Measurements from ENCODE around the gene ERI2. TPM values are rescaled to one million over a fixed set of nuclear protein-coding genes. Genes with fewer than 3 reads are reported as not detected.

ERI2 gene
- polyA plus RNA-seq (ENCODE audit: insufficient read length in 4 of 4): 10 to 100 TPM; 18.6 to 41.6 (median 33.4) TPM

DNA sequence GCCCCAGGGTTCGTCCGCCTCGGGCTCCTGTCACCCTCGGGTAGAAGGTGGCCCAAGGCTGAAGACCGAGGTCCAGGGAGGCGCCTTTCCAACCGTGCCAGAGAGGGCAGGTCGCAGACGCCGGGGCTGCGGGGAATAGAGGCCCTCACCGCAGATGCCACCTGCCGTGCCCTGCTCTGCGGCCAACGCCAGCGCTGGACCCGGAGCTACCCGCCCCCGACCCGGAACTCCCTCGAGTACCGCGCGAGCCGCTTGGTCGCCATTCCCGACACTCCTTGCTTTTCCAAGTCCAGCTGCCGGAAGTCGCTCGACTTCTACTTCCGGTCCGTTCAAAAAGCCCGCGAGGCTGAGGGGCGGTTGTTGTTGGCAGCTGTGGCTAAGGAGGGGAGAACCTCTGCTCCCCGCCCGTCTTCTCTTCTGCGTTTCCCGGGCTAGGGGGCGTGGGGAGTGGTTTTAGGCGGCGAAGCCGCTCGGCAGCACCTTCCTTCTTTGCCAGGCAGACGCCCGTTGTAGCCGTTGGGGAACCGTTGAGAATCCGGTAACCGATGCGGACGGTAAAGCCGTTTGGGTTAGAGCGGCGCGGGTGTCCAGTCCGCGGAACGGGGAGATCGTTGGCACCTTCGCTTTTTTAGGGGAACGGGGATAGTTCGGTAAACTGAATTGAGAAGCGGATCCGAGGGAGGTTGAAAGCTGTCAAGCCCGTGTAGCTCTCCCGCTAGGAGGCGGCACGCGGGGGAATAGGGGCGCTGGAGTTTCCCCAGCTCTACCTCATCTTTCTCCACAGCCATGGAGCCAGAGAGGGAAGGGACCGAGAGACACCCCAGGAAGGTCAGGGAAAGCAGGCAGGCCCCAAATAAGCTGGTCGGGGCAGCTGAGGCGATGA, at the start of gene ERI2, which contains the start of gene REXO5:
ERI2 (minus strand) TSS at position 305 of the 883 bp plus-strand sequence; CDS start at position 263, 42 bp downstream.
REXO5 (plus strand) TSS at position 360 of the 883 bp plus-strand sequence; CDS start at position 787, 427 bp downstream.
- DNase-seq (ENCODE audit: low read depth in 4 of 4, low spot score in 3 of 4): peak; percentile 89 to 95 (median 92)

DNA sequence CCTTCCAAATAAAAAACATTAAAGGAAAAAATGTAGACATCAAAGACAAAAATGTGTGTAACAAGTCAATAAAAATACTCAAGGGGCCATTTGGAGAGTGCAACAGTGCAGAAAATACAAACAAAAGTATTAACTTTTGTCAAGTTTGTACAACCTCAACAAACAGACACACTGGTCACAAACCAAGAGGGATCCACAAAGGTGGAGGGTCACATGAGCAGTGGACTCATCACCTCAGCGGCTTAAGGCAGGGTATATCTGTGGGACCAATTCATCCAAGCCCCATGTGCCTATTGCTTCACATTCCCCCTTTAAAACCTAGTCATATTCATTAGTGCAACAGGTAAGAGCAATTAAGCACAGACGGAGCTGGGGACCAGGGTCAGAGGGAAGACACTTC, 48.7 kb upstream of the ERI2 start:
- DNase-seq (ENCODE audit: low read depth in 4 of 4, low spot score in 3 of 4): no peak

DNA sequence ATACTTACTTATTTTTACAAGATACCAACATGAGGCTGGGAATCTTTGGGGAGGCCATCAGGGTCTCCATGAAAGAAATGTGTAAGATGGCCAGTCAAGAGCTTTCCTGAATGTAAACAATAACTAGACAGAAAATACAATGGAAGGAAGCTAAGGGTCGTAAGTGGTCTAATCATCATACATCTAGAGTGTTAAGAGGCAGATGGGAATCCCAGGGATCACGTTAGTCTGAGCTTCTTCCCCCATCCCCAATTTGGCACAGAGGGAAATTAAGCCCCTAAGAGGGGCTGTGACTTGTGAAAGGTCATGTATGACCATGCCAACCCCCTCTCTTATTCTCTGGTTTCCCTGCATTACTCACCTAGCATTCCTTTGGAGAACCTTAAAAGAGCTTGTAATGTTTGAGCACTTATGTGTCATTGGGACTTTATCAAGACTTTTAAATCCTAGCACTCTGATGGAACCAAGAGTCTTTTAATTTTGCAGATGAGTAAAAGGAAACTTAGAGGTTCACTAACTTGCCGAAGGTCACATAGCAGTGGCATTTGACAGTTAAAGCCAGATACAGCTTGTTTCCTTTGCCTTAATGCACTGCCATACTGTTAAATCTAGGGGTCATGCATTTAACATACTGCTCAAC, 47.8 kb upstream of the ERI2 start:
- no peak for DNase-seq (ENCODE audit: low read depth in 4 of 4, low spot score in 3 of 4)

DNA sequence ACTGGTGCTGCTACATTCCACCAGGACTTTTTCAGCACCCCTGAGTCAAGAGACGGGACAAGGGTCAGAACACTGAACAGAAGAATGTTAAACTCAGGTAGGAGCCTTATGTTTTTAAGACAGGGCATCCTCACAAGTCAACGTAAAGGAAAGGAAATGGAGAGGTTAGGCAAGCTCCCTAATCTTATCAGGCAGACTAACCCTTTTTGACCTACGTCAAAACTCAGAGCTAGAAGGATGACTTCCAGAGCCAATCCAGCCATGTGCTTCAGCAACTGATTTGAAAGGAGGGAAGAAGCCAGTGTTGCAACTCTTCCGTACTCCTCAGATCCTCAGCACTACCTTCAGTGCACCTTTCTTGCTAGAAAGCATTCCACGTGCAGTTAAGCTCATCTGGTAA, 46.9 kb upstream of the ERI2 start:
- no peak for DNase-seq (ENCODE audit: low read depth in 4 of 4, low spot score in 3 of 4)

DNA sequence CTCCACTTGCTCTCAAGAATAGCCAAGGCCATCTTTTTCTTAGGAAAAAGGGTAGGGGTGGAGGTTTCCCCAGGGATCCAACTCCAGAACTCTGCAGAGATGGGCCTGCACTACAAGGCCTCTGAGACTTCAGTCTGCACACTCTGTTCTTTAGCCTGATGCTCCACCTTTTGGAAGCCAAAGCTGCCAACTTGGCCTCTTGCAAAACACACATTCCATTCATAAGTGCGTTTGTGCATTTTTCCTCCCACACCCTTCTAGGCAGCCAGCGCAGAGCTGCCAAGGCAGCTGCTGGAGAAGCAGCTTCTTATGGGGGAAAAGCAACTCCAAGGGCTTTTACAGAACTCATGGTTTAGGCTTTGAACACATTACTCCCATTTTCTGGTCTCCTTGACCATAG, 45.3 kb upstream of the ERI2 start:
- no peak for DNase-seq (ENCODE audit: low read depth in 4 of 4, low spot score in 3 of 4)

- DNase-seq (ENCODE audit: low read depth in 4 of 4, low spot score in 3 of 4): no peak
Observed at GRCh38 chr16:20850981-20851380, 44.7 kb upstream of the ERI2 start.

GRCh38 chr16:20849589-20850390, 43.5 kb upstream of the ERI2 start:
- peak; percentile 27 to 60 (median 36) for DNase-seq (ENCODE audit: low read depth in 4 of 4, low spot score in 3 of 4)

DNA sequence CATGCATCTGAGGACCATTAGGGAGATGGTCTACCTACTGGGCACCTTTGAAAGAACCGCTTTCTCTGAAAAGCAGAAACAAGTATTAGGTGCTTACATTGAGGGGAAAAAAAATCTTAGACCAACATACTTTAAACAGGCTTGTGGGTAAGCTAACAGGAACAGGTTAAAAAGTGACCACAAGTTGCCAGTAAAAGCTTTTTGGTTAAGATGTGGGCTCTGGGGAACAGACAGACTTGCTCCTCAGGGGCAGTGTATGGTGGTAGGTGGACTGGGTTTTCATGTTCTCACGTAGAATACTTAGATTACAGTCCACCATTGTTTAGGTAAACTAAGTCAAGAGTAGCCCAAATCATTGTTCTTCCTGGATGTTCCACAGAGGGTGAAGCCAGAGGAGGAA, 41.3 kb upstream of the ERI2 start:
- no peak for DNase-seq (ENCODE audit: low read depth in 4 of 4, low spot score in 3 of 4)

DNA sequence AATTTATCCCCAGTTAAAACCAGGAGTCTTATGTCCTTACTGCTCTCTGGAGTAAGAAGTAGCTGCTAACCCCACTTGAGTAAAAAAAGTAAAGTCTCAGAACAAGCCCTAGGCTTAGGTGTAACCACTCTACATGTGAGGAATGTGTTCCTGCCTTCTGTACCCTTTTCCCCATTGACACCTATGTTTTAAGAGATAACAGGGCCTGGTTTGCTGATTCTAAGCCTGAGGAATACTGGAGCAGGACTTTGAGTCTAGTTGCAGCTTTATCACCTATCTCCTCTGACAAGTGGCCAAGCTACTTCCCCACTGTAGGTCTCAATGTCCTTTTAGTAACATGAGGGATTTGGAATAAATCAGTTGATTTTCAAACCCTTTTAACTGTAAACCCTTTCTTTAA, 40.3 kb upstream of the ERI2 start:
- DNase-seq (ENCODE audit: low read depth in 4 of 4, low spot score in 3 of 4): no peak

GRCh38 chr16:20846030-20846429, 39.8 kb upstream of the ERI2 start:
- no peak for DNase-seq (ENCODE audit: low read depth in 4 of 4, low spot score in 3 of 4)

DNA sequence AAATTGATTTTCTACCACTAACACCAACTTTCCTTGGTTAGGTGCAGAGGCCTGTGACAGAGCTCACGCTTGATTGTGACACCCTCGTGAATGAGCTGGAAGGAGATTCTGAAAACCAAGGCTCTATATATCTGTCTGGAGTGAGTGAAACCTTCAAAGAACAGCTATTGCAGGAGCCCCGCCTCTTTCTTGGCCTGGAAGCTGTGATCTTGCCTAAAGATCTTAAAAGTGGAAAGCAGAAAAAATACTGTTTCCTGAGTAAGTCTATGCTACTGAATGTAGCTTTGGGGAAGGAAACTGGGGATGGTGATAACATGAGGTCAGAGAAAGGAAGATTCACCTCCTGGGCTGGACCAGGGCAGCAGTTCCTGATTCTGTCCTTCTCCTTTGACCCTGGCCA, 38.3 kb upstream of the ERI2 start:
- DNase-seq (ENCODE audit: low read depth in 4 of 4, low spot score in 3 of 4): no peak

DNA sequence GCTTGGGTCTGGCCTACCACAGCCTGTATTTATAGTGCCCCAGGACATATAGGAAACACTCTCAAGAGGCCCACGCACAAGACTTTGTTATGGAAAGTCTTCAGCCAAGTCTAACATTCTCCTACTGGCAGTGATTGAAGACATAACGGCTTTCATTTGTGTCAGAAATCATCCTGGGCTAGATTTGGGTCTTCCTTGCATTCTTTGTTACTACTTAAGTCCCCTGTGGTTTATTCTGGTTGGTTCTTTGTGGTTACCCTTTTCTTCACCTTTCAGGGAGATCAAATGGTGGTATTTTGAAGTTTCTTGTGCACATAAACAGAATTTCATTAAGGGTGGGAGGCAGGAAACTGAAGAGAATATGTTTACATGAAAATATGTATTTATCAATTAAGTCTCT, 37.8 kb upstream of the ERI2 start:
- no peak for DNase-seq (ENCODE audit: low read depth in 4 of 4, low spot score in 3 of 4)

DNA sequence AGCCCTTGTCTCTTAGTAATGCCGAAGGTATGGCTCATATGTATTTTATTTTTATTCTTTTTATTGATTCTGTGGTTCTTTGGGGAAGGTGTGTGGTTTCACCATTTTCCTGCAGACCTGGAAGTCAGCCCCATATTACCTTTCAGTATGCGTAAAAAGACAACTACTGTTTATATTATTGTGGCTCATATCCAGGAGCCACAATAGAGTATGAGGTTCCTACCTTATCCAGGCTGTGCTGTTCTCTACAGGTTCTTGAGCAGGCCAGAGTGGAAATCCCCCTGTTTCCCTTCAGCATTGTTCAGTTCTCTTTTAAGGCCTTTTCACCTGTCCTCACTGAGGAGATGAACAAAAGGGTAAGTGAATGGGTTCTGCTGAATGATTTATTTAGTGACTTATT, 33.2 kb upstream of the ERI2 start:
- no peak for DNase-seq (ENCODE audit: low read depth in 4 of 4, low spot score in 3 of 4)

GRCh38 chr16:20838240-20838639, 32.0 kb upstream of the ERI2 start:
- DNase-seq (ENCODE audit: low read depth in 4 of 4, low spot score in 3 of 4): no peak

DNA sequence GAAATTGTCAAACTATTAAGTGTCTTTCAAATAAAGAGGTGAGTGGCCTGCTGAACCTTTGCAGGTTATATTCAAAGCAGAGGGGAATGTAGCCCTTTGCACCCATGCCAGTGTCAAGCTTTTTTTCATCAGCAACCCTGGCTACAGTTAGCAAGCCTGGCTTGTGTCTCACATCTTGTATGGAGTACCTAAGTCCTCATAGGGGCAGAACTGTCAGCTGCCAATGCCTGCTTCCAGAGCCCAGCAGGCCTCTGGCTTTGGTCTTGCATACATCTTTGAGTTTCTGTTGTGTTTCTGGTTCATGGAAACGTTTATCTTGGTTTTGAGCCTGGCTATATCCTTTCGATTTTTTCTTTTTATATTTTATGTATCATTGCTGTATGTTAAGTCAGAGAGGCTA, 26.8 kb upstream of the ERI2 start:
- DNase-seq (ENCODE audit: low read depth in 4 of 4, low spot score in 3 of 4): no peak

DNA sequence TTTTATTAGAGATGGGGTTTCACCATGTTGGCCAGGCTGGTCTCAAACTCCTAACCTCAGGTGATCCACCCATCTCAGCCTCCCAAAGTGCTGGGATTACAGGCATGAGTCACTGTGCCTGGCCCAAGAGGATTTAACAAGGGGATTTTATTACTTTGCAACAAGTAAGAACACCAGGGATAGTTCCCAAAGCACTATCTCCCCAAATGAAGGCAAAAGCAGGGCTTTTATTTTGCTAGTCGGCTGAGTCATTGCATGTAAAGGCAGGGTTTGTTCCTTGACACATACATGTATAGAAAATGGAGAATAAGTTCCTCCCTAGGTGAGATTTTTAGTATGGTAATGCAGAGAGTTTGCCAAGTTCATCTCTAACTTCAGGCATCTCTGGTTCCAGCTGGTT, 24.1 kb upstream of the ERI2 start:
- DNase-seq (ENCODE audit: low read depth in 4 of 4, low spot score in 3 of 4): no peak

DNA sequence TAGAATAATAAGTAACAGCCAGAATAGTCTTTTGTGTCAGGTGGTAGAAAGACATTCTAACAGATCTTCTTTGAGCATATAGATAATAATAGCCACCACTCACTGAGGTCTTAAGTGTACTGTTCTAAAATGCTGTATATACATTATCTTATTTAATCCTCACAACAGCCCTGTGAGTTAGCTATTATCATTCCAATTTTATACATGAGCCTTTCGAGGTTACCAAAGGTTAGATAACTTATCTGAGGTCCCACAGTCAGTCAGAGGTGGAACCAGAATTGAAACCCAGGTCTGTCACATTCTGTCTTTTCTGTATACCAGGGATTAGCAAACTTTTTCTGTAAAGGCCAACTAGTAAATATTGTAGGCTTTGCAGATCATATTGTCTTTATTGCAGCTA, 23.3 kb upstream of the ERI2 start:
- no peak for DNase-seq (ENCODE audit: low read depth in 4 of 4, low spot score in 3 of 4)

DNA sequence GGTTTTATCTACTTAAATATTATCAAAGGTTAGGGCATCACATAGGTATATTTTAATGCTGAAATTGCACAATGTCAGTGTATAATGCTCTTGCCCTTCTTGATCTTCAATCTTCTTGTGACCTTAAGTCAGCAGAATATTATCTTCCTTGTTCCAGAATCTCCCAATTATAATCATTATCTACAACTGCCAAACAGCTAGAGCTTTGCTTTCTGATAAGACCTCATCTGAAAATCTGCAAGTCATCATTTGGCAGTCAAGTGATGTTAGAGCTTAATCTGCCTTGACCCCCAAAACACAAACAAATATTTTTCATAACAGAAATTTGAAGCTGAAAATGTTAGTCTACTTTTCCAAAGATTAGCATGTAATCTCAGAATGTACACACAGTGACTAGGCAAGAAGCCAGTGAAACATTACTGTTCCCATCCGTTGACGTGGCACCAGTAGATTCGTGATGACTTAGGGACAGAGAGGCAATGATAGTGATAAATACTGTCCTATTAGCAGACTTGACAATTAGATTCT, 19.8 kb upstream of the ERI2 start:
- no peak for DNase-seq (ENCODE audit: low read depth in 4 of 4, low spot score in 3 of 4)

- no peak for DNase-seq (ENCODE audit: low read depth in 4 of 4, low spot score in 3 of 4)
Observed at GRCh38 chr16:20822521-20823325, 16.5 kb upstream of the ERI2 start.

GRCh38 chr16:20821682-20822081, 15.4 kb upstream of the ERI2 start:
- no peak for DNase-seq (ENCODE audit: low read depth in 4 of 4, low spot score in 3 of 4)
